ENCODE data around the gene AMZ1.

AMZ1 gene

DNA sequence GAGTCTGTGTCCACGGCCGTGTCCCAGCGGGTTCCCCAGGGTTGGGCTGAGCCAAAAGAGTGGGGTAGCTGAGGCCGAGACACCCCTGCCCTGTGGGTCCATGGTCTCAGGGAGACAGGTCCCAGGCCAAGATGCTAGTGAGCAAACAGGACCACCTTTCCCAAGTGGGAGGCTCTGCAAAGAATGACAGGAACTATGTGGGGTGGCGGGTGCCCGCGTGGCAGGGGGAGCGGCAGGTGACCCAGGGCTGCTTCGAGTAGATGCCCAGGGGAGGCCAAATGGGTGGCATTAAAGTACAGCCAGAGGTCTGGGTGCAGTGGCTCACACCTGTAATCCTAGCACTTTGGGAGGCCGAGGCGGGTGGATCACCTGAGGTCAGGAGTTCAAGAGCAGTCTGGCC lies 38.0 kb upstream of the AMZ1 start:
- intact Hi-C loops (cut with DNase I), result no loop called here
- DNase-seq, result no peak

- intact Hi-C loops (cut with DNase I), result no loop called here
- no peak for DNase-seq
Measured at GRCh38 chr7:2650451-2650850, 37.6 kb upstream of the AMZ1 start.

- DNase-seq, result no peak
- intact Hi-C loops (cut with DNase I), result no loop called here
Measured at GRCh38 chr7:2651336-2651735, 36.7 kb upstream of the AMZ1 start.

GRCh38 chr7:2651847-2652735 lies 35.9 kb upstream of the AMZ1 start:
- no peak for DNase-seq
- intact Hi-C loops (cut with DNase I), result no loop called here

- DNase-seq, result no peak
- intact Hi-C loops (cut with DNase I), result no loop called here
Measured at GRCh38 chr7:2652736-2653060, 35.3 kb upstream of the AMZ1 start.

- intact Hi-C loops (cut with DNase I), result no loop called here
- DNase-seq, result no peak
Measured at GRCh38 chr7:2654059-2654458, 33.9 kb upstream of the AMZ1 start.

- DNase-seq, result no peak
- intact Hi-C loops (cut with DNase I), result no loop called here
Measured at GRCh38 chr7:2655870-2656614, 32.0 kb upstream of the AMZ1 start.

- intact Hi-C loops (cut with DNase I), result no loop called here
- DNase-seq, result no peak
Measured at GRCh38 chr7:2657208-2657607, 30.8 kb upstream of the AMZ1 start.

DNA sequence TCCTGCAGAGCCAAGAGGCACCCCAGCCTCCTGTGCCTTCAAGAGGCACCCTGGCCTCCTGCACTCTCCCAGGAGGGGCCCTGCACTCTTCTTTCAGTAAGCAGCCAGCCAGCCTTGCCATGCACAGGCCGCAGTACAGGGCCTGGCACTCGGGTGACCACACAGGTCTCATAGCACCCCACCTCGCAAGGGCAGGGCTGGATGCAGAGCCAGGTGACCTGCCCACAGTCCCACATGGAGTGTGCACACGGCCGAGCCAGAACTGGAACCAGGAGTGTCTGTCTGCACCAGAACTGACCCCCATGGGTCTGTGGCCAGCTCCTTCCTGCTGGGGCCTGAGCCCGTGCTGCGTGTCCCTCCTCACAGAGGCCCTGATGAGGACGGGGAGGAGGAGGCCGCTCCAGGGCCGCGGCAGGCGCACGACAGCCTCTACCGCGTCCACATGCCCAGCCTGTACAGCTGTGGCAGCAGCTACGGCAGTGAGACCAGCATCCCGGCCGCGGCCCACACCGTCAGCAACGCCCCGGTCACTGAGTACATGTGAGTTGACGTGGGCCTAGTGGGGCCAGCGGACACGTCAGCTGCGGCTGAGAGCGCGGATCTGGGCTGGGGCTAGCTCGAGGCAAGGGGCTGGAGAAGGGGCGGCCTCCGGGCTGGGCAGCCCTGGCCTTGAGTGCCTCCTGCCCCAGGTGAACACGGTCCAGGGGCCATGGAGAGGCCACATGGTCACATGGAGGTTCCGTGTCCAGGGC lies 29.9 kb upstream of the AMZ1 start:
- DNase-seq, result no peak
- intact Hi-C loops (cut with DNase I), result no loop called here

DNA sequence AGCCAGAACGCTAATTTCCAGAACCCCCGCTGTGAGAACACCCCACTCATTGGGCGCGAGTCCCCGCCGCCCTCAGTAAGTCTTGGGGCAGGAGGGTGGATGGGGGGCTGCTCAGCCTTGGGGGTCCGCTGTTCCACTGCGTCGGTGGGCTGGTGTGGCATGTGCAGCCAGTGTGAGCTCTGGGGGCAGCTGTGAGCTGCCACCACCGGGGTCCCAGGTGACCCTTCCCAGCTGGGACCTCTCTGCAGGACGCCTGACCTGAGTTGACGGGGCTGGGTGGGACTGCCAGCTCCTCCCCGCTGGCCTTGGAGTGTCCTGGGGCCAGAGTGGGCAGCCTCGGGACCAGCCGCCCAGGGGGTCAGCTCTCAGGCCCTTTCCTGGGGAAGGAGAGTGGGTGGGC lies 29.1 kb upstream of the AMZ1 start:
- intact Hi-C loops (cut with DNase I), result no loop called here
- no peak for DNase-seq

GRCh38 chr7:2659556-2660358 lies 28.2 kb upstream of the AMZ1 start:
- intact Hi-C loops (cut with DNase I), result no loop called here
- no peak for DNase-seq

DNA sequence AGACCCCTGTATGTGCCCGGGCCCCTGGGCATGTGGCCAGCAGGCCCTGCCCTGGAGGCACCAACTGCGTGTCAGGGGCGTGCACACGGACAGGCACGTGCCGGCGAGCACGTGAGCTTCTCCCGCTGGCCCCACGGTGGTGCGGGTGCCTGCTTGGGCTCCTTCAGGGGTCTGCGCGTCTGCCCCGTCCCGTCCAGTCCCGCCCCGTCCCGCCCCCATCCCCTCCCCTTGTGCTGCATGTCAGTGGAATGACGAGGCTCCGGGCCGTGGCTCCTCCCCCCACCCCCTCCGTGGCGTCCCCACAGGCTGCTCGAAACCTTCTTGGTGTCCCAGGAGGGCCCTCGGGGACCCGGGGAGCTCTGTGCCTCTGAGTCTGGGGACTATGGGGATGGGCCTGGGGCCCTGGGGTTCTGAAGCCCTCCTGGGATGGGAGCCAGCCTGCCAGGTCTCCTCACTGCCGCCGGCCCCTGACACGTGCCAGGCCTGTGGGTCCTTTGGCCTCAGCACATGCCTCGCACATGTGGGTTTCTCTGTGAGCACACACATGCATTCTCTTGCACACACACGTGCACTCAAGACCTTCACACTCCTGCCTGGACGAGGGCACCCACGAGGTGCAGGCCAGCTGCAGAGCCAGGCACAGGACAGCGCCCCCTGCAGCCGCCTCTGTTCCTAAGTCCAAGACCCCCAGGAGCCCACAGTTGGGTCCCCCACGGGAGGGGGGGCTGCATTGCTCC lies 27.5 kb upstream of the AMZ1 start:
- no peak for DNase-seq
- intact Hi-C loops (cut with DNase I), result no loop called here

DNA sequence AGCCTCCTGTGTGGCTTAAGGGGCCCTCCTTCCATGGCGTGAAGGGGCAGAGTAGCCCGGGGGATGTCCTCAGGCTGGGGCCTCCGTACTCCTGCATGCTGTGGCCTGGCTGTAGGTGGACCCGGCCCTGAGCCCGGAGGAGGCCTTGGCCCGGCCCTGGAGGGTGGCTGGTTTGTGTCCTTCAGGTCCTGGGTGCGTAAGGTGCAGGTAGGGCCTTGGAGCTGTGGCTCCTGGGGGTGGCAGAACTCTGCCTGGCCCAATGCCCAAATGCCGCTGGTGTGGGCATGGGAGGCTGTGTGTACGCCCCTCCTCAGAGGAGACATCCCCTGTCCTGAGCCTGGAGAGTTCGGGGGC lies 26.9 kb upstream of the AMZ1 start:
- DNase-seq, result no peak
- intact Hi-C loops (cut with DNase I), result no loop called here

DNA sequence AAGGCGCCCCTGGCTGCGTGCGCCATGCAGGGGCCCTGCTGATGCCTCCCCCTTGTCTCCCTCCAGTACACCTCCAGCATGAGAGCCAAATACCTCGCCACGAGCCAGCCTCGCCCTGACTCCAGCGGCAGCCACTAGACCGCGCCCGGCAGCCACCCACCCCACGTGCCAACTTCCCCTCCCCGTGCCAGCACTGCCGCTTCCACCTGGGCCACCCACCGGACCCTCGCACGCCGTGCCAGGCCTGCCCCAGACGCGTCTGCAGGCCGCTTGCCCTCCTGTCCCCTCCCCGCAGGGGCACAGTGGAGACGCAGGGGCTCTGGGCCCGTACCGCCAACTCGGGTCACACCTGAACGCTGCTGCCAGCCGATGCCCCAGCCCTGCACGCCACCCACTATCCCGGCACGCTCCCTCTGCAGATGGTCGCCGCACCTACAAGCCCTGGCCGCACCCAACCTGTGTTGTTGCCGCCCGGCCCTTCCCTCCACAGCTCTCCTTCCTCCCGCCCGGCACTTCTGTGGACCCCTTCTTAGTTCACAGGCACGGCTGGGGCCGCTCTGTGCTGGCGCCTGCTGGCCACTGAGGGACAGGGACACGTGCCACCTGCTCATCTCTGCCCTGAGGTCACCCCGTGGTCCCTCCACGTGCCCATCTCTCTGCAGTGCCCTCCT lies 26.3 kb upstream of the AMZ1 start:
- DNase-seq, result peak in 1 of 42 donors; percentile 49
- intact Hi-C loops (cut with DNase I), result no loop called here

DNA sequence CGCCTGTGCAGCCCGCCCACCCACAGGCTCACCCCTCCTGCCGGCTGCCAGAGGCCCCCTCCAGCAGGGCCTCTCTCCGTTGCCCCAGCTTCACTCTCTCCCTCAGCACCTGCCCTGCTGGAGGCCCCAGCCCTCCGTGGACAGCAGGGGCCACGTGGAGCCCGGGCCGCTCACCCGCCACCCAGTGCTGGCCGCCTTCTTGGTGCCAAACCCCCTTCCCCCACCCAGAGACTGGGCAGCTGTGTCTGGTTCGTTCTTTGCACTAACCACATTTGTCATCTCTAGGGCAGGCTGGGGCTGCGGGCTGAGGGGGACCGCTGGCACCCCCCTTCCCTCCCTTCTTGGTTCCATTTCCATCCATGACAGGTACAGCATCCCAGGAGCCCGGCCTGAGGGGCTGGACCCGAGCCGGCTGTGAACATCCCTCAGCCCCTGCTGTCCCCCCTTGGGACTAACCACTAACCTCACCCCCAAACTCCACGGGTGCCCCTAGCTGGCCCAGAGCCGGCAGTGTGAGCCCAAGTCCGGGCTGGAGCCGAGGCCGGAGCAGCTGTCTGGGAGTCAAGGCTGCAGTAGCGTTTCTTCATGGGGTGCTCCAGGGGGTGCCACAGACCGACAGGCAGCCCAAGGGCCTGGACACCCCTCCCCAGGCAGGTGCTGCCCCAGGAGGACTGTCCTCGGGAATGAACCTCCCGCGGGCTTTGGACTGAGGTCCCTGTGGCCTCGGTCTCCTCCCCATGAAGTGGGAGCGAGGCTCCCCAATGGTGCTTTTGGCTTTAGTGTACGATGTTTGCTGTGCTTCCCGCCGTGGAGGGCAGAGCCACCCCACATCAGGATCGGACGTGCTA lies 25.5 kb upstream of the AMZ1 start:
- intact Hi-C loops (cut with DNase I), result no loop called here
- peak in 1 of 42 donors; percentile 36 for DNase-seq

DNA sequence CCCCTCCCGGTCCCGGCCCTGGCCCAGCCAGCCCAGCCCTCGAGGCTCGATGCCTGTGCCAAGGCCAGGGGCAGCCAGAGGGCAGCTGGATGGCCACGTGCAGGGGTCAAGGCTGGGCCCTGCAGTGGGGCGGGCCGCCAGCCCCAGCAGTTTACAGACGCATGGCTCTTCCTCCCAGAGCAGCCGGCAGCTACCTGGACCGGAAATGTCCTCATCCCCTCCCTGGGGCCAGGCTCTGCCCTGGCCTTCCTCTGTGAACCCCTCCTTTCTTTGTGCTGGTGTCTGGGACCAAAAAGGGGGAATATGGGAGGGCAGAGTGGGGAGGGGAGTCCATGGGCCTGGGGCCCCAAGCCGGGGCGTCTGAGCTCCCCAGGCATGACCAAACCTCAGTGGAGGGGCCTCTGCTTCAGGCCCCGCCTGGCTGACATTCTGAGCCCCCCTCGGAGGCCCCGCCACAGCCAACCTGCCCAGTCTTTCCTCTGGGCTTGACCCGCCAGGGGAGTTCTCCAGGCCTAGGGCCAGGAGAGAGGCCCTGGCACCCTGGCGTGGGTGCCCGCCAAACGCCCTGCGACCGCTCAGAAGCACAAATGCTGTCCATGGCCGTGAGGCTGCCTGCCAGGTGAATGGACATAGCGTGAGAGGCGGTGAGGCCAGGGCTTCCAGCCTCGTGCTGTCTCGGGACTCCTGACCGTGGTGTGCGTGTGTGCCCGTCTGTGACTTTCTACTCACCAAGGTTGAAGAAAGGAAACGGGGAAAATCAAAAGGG lies 24.7 kb upstream of the AMZ1 start:
- DNase-seq, result peak in 4 of 42 donors; percentile 36 to 55 (median 47)
- intact Hi-C loops (cut with DNase I), result no loop called here
